ENCODE results near the gene LRRC4C. TPM values are rescaled to one million over a fixed set of nuclear protein-coding genes. Genes with fewer than 3 reads are reported as not detected.

Gene LRRC4C
- total and polyA plus RNA-seq, 2 experiments from 2014 or later: not detected

DNA sequence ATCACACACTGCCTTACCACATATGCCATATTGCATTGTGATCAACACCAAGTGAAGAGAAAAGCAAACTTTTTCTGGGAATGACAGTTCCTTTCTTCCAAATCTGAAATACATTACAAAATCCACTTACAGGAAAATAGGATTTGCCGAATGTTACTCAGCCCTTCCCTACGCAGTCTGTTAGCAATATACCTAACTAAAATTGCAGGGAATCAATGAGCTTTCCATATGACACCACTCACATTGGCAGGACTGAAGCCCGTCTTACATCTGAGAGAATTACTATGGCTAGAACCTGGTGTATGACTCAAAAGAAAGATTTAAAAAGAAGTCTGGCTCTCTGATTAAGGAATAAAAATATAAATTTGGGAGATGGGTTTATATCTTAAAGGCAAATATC is 136.0 kb downstream of the LRRC4C start:
- 12 to 14% methylated on average over 3 of the region's 3 CpGs for whole genome bisulfite sequencing, 2 experiments (ENCODE audit: low coverage in 1 of 2, low lambda C conversion rate in 2 of 2, missing lambda C conversion rate in 2 of 2)

DNA sequence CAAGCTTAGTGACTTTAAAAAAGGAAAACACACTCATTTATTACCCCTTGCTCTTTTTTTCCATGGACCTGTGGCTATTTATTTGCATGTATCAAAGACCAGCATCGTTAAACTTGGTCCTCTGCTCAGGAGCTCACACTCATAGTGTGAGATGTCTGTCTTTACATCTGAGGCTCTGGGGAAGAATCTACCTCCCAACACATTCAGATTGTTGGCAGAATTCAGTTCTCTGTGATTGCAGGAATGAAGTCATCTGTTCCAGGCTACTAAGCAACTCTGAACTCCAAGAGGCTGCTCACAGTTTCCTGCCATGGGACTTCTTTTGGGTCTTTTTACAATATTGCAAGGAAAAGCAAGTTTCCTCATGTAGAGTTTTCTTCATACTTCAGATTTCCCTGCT is 138.8 kb downstream of the LRRC4C start:
- Histone ChIP-seq H3K9me3 (ENCODE audit: low read depth) (no peaks in the 10 kb centered on the region), H3K27me3 (replicated peaks; ENCODE audit: insufficient read depth) (no peaks in the 10 kb centered on the region), H3F3A (ENCODE audit: insufficient read depth) (no peaks in the 10 kb centered on the region), H3K4me2 (ENCODE audit: unreplicated experiment) (no peak overlapping the region), H3K4me1 (ENCODE audit: insufficient read depth) (no peaks in the 10 kb centered on the region), H3K27ac (no peak overlapping the region), H4K20me1 (ENCODE audit: insufficient read depth) (no peaks in the 10 kb centered on the region), H3K9me2 (ENCODE audit: insufficient read depth) (no peaks in the 10 kb centered on the region), H2AFZ (no peak overlapping the region), H3K79me2 (ENCODE audit: insufficient read depth) (no peaks in the 10 kb centered on the region), H3K9ac (no peak overlapping the region), H3K4me3 (no peak overlapping the region), H3K36me3 (ENCODE audit: low read depth) (no peaks in the 10 kb centered on the region)
- 15 to 23% methylated on average over 1 of the region's 1 CpG for WGBS, 2 experiments (ENCODE audit: low coverage in 1 of 2, low lambda C conversion rate in 2 of 2, missing lambda C conversion rate in 2 of 2)
- in situ Hi-C loops (cut with MboI): no loop called here
- no peak for TF ChIP-seq EZH2phosphoT487 (IDR thresholded peaks at IDR 0.05; ENCODE audit: insufficient read depth, low read depth)
- TF ChIP-seq EZH2 (IDR thresholded peaks at IDR 0.05; ENCODE audit: insufficient read depth, poor library complexity, severe bottlenecking): no peak
- no peak for DNase-seq

More for the DNA sequence above, 136.0 kb downstream of the LRRC4C start:
- no peak overlapping the region for H2AFZ ChIP-seq
- no peaks in the 10 kb centered on the region for H4K20me1 ChIP-seq (ENCODE audit: insufficient read depth)
- in situ Hi-C loops (cut with MboI): no loop called here
- H3K27ac ChIP-seq: no peak overlapping the region
- no peak for DNase-seq
- no peak overlapping the region for H3K4me2 ChIP-seq (ENCODE audit: unreplicated experiment)
- H3K9ac ChIP-seq: no peak overlapping the region
- H3K9me3 ChIP-seq (ENCODE audit: low read depth): no peaks in the 10 kb centered on the region
- H3K27me3 ChIP-seq (replicated peaks; ENCODE audit: insufficient read depth): no peaks in the 10 kb centered on the region
- H3F3A ChIP-seq (ENCODE audit: insufficient read depth): no peaks in the 10 kb centered on the region
- H3K79me2 ChIP-seq (ENCODE audit: insufficient read depth): no peaks in the 10 kb centered on the region
- no peak for TF ChIP-seq EZH2phosphoT487 (IDR thresholded peaks at IDR 0.05; ENCODE audit: insufficient read depth, low read depth)
- TF ChIP-seq EZH2 (IDR thresholded peaks at IDR 0.05; ENCODE audit: insufficient read depth, poor library complexity, severe bottlenecking): no peak
- H3K4me3 ChIP-seq: no peak overlapping the region
- H3K9me2 ChIP-seq (ENCODE audit: insufficient read depth): no peaks in the 10 kb centered on the region
- no peaks in the 10 kb centered on the region for H3K4me1 ChIP-seq (ENCODE audit: insufficient read depth)
- H3K36me3 ChIP-seq (ENCODE audit: low read depth): no peaks in the 10 kb centered on the region

DNA sequence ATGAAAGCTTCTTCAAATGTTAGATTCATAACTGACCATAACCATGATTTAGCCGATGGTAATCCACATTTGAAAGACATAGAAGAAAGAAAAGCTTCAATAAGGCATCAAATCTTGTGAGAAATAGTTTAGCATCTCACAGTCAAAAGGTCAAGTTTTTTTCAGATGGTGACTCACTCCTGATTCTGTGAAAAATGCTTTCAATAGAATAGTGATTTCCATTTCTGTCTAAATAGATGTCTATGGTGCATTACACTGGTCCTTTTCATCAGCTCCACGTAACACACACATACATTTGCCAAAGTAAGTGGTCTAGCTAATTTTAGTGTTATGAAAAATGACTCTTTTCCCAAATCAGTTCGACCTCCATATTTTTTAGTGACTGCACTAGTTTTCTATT is 139.2 kb downstream of the LRRC4C start:
- no peak overlapping the region for H3K9ac ChIP-seq
- no peaks in the 10 kb centered on the region for H3K9me3 ChIP-seq (ENCODE audit: low read depth)
- H3K79me2 ChIP-seq (ENCODE audit: insufficient read depth): no peaks in the 10 kb centered on the region
- no peak overlapping the region for H3K4me3 ChIP-seq
- no peak overlapping the region for H3K4me2 ChIP-seq (ENCODE audit: unreplicated experiment)
- 7% methylated on average over 3 of the region's 3 CpGs for WGBS, 2 experiments (ENCODE audit: low coverage in 1 of 2, low lambda C conversion rate in 2 of 2, missing lambda C conversion rate in 2 of 2)
- no peak overlapping the region for H3K27ac ChIP-seq
- DNase-seq: no peak
- H3F3A ChIP-seq (ENCODE audit: insufficient read depth): no peaks in the 10 kb centered on the region
- no peaks in the 10 kb centered on the region for H4K20me1 ChIP-seq (ENCODE audit: insufficient read depth)
- TF ChIP-seq EZH2phosphoT487 (IDR thresholded peaks at IDR 0.05; ENCODE audit: insufficient read depth, low read depth) (no peak), EZH2 (IDR thresholded peaks at IDR 0.05; ENCODE audit: insufficient read depth, poor library complexity, severe bottlenecking) (no peak)
- no peaks in the 10 kb centered on the region for H3K36me3 ChIP-seq (ENCODE audit: low read depth)
- H3K27me3 ChIP-seq (replicated peaks; ENCODE audit: insufficient read depth): no peaks in the 10 kb centered on the region
- in situ Hi-C loops (cut with MboI): no loop called here
- no peaks in the 10 kb centered on the region for H3K4me1 ChIP-seq (ENCODE audit: insufficient read depth)
- no peaks in the 10 kb centered on the region for H3K9me2 ChIP-seq (ENCODE audit: insufficient read depth)
- H2AFZ ChIP-seq: no peak overlapping the region

DNA sequence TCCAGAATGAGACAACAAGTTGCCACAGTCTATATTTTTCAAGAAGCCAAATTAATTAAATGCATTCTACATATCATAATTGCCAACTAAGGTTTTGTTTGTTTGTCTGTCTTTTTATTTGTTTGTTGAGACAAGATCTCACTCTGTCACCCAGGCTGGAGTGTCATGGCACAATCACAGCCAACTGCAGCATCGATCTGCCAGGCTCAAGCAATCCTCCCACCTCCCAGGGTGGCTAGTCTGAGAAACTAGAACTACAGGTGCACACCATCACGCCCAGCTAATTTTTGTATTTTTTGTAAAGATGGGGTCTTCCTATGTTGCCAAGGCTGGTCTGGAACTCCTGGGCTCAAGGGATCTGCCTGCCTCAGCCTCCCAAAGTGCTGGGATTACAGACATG is 140.0 kb downstream of the LRRC4C start:
- no peaks in the 10 kb centered on the region for H3K36me3 ChIP-seq (ENCODE audit: low read depth)
- H3K9me3 ChIP-seq (ENCODE audit: low read depth): no peaks in the 10 kb centered on the region
- 6 to 14% methylated on average over 2 of the region's 2 CpGs for WGBS, 2 experiments (ENCODE audit: low coverage in 1 of 2, low lambda C conversion rate in 2 of 2, missing lambda C conversion rate in 2 of 2)
- H3K27me3 ChIP-seq (replicated peaks; ENCODE audit: insufficient read depth): no peaks in the 10 kb centered on the region
- H3K9me2 ChIP-seq (ENCODE audit: insufficient read depth): no peaks in the 10 kb centered on the region
- H3K4me3 ChIP-seq: no peak overlapping the region
- in situ Hi-C loops (cut with MboI): no loop called here
- no peak overlapping the region for H3K27ac ChIP-seq
- TF ChIP-seq EZH2phosphoT487 (IDR thresholded peaks at IDR 0.05; ENCODE audit: insufficient read depth, low read depth): no peak
- no peak for TF ChIP-seq EZH2 (IDR thresholded peaks at IDR 0.05; ENCODE audit: insufficient read depth, poor library complexity, severe bottlenecking)
- H3K9ac ChIP-seq: no peak overlapping the region
- DNase-seq: no peak
- no peak overlapping the region for H3K4me2 ChIP-seq (ENCODE audit: unreplicated experiment)
- H4K20me1 ChIP-seq (ENCODE audit: insufficient read depth): no peaks in the 10 kb centered on the region
- H3K79me2 ChIP-seq (ENCODE audit: insufficient read depth): no peaks in the 10 kb centered on the region
- no peaks in the 10 kb centered on the region for H3K4me1 ChIP-seq (ENCODE audit: insufficient read depth)
- H3F3A ChIP-seq (ENCODE audit: insufficient read depth): no peaks in the 10 kb centered on the region
- H2AFZ ChIP-seq: no peak overlapping the region

DNA sequence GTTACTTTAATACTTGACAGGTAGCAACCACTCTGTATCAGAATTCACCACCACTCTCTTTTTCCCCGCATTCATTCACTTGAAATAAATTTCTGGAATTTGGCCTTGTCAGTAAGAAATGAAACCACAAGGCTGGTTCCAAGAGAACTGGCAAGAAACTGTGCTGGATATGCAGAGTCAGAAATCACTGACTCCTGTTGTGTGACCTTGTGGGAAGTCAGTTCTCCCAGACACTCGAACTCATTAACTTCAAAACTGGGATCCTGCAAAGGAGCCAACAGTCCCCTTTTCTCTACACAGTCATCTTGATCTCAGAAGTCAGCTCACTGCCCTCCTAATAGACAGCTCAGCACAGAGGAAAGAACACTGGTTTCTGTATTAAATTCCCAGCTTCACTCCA is 142.7 kb downstream of the LRRC4C start:
- Histone ChIP-seq H3K79me2 (ENCODE audit: insufficient read depth) (no peaks in the 10 kb centered on the region), H3K4me2 (ENCODE audit: unreplicated experiment) (no peak overlapping the region), H3K9me2 (ENCODE audit: insufficient read depth) (no peaks in the 10 kb centered on the region), H3K36me3 (ENCODE audit: low read depth) (no peaks in the 10 kb centered on the region), H3K9ac (no peak overlapping the region), H3K27me3 (replicated peaks; ENCODE audit: insufficient read depth) (no peaks in the 10 kb centered on the region), H3K4me1 (ENCODE audit: insufficient read depth) (no peaks in the 10 kb centered on the region), H3F3A (ENCODE audit: insufficient read depth) (no peaks in the 10 kb centered on the region), H2AFZ (no peak overlapping the region), H3K4me3 (no peak overlapping the region), H3K9me3 (ENCODE audit: low read depth) (no peaks in the 10 kb centered on the region), H3K27ac (no peak overlapping the region), H4K20me1 (ENCODE audit: insufficient read depth) (no peaks in the 10 kb centered on the region)
- no peak for DNase-seq
- no peak for TF ChIP-seq EZH2 (IDR thresholded peaks at IDR 0.05; ENCODE audit: insufficient read depth, poor library complexity, severe bottlenecking)
- no peak for TF ChIP-seq EZH2phosphoT487 (IDR thresholded peaks at IDR 0.05; ENCODE audit: insufficient read depth, low read depth)
- 8 to 9% methylated on average over 2 of the region's 2 CpGs for WGBS, 2 experiments (ENCODE audit: low coverage in 1 of 2, low lambda C conversion rate in 2 of 2, missing lambda C conversion rate in 2 of 2)
- in situ Hi-C loops (cut with MboI): no loop called here
